Lower leg skin (tissue), 3 donors: ENCODE measurements around the gene METTL26.

Experiments
- CTCF ChIP-seq, 3 donors: fragments of 450-650 bp; IDR thresholded peaks; one replicate each; pipeline ENCODE4 v1.5.1; 2016; ENCODE audit warnings: antibody characterized with exemption in 3 of 3, mild to moderate bottlenecking in 3 of 3, moderate library complexity in 2 of 3
- POLR2A ChIP-seq, 2 donors: fragments of 450-650 bp; IDR thresholded peaks; one replicate each; pipeline ENCODE4 v1.6.1; 2016 to 2017; ENCODE audit warnings: antibody characterized with exemption in 2 of 2, mild to moderate bottlenecking in 1 of 2, moderate library complexity in 1 of 2

- TF ChIP-seq CTCF (IDR thresholded peaks at IDR 0.05): no peak
- TF ChIP-seq POLR2A (IDR thresholded peaks at IDR 0.05): no peak
Measured at GRCh38 chr16:640614-641013, 4.5 kb upstream of the METTL26 start.
